K562 (cell line): ENCODE measurements around the gene CHAD. TPM values are rescaled to one million over a fixed set of nuclear protein-coding genes. Genes with fewer than 3 reads are reported as not detected.
A peak's percentile ranks its signal among the peaks of the same experiment; 100 is the strongest.

Source experiments
- ATF7 ChIP-seq: fragments of 450-650 bp; IDR thresholded peaks from 2 replicates; pipeline ENCODE4 v1.7.1; 2014; ENCODE audit warnings: mild to moderate bottlenecking, moderate library complexity
- C11orf30 ChIP-seq: fragments of 450-650 bp; IDR thresholded peaks from 2 replicates; pipeline ENCODE4 v1.6.1; 2016; ENCODE audit warnings: low read depth, mild to moderate bottlenecking
- CGGBP1 ChIP-seq: fragments of 250-450 bp; sonication (Bioruptor Pico); IDR thresholded peaks from 2 replicates; pipeline ENCODE4 v1.9.0; 2021; ENCODE audit warnings: mild to moderate bottlenecking
- EGR1 ChIP-seq: fragments of 450-650 bp; conservative IDR thresholded peaks from 2 replicates; pipeline ENCODE4 v1.6.1; 2017; ENCODE audit warnings: mild to moderate bottlenecking
- FOXJ3 ChIP-seq: sonication (generic); formaldehyde crosslinking; IDR thresholded peaks from 2 replicates; pipeline ENCODE4 v1.4.0; 2020; ENCODE audit warnings: mild to moderate bottlenecking, missing genetic modification reagents
- GTF2A2 ChIP-seq: IDR thresholded peaks from 2 replicates; pipeline ENCODE4 v1.6.1; 2016; ENCODE audit warnings: mild to moderate bottlenecking, missing genetic modification characterization, missing compliant biosample characterization
- HMBOX1 ChIP-seq: sonication (generic); IDR thresholded peaks from 2 replicates; pipeline ENCODE4 v1.6.1; 2016
- KHSRP ChIP-seq: fragments of 450-650 bp; IDR thresholded peaks from 2 replicates; pipeline ENCODE4 v1.6.1; 2017
- MXI1 ChIP-seq: IDR thresholded peaks from 2 replicates; pipeline ENCODE4 v1.6.1; 2011; ENCODE audit warnings: low read depth, mild to moderate bottlenecking, improper control_type of control experiment, low read length
- NCOA1 ChIP-seq: fragments of 450-650 bp; IDR thresholded peaks from 2 replicates; pipeline ENCODE4 v1.6.1; 2016; ENCODE audit warnings: low read depth
- NEUROD1 ChIP-seq: fragments of 150-350 bp; IDR thresholded peaks from 2 replicates; pipeline ENCODE4 v1.6.1; 2014; ENCODE audit warnings: borderline replicate concordance, low read length, low read depth; ENCODE audit not compliant: partially characterized antibody
- PCBP1 ChIP-seq: fragments of 200-400 bp; formaldehyde crosslinking; IDR thresholded peaks from 2 replicates; pipeline ENCODE4 v1.6.1; 2018; ENCODE audit warnings: mild to moderate bottlenecking, low read depth, low read length; ENCODE audit not compliant: poor library complexity, severe bottlenecking
- SAFB2 ChIP-seq: fragments of 200-400 bp; formaldehyde crosslinking; IDR thresholded peaks from 2 replicates; pipeline ENCODE4 v1.6.1; 2018; ENCODE audit warnings: borderline replicate concordance, low read length, low read depth, moderate library complexity; ENCODE audit not compliant: severe bottlenecking
- SIX5 ChIP-seq, 2 experiments: IDR thresholded peaks; 2 replicates each; pipeline ENCODE4 v1.6.1; 2011; ENCODE audit warnings: low read length in 2 of 2, borderline replicate concordance in 1 of 2, low read depth in 1 of 2, mild to moderate bottlenecking in 1 of 2, moderate library complexity in 1 of 2; ENCODE audit not compliant: insufficient read depth in 1 of 2
- SMAD2 ChIP-seq: fragments of 150-350 bp; IDR thresholded peaks from 2 replicates; pipeline ENCODE4 v1.6.1; 2014; ENCODE audit warnings: low read depth, mild to moderate bottlenecking, low read length
- TAF9B ChIP-seq: fragments of 450-650 bp; IDR thresholded peaks from 2 replicates; pipeline ENCODE4 v1.6.1; 2018; ENCODE audit warnings: mild to moderate bottlenecking; ENCODE audit not compliant: partially characterized antibody
- TRIM24 ChIP-seq, 2 experiments: fragments of 450-650 bp; IDR thresholded peaks; 2 replicates each; pipeline ENCODE4 v1.6.1; 2016
- ZBTB12 ChIP-seq: fragments of 250-450 bp; sonication (Bioruptor Pico); IDR thresholded peaks from 2 replicates; pipeline ENCODE4 v1.4.0; 2020
- ZFX ChIP-seq: sonication (generic); formaldehyde crosslinking; IDR thresholded peaks from 2 replicates; pipeline ENCODE4 v1.8.0; 2022; ENCODE audit warnings: mild to moderate bottlenecking, missing genetic modification reagents, moderate library complexity
- ZHX1 ChIP-seq: fragments of 150-350 bp; conservative IDR thresholded peaks from 2 replicates; pipeline ENCODE4 v1.6.1; 2014; ENCODE audit warnings: low read length
- ZNF280B ChIP-seq: fragments of 250-450 bp; sonication (Bioruptor Pico); IDR thresholded peaks from 2 replicates; pipeline ENCODE4 v1.5.1; 2021; ENCODE audit warnings: mild to moderate bottlenecking
- ZNF436 ChIP-seq: fragments of 250-450, 450-650 bp; sonication (Bioruptor Pico); formaldehyde crosslinking; IDR thresholded peaks from 2 replicates; pipeline ENCODE4 v1.7.0; 2020; ENCODE audit warnings: mild to moderate bottlenecking
- ZNF445 ChIP-seq: fragments of 250-450 bp; sonication (Bioruptor Pico); IDR thresholded peaks from 2 replicates; pipeline ENCODE4 v1.4.0; 2020; ENCODE audit warnings: low read depth, mild to moderate bottlenecking, moderate library complexity
- ZNF586 ChIP-seq: fragments of 450-650 bp; formaldehyde crosslinking; conservative IDR thresholded peaks from 2 replicates; pipeline ENCODE4 v1.4.0; 2020; ENCODE audit warnings: mild to moderate bottlenecking, moderate library complexity
- ZNF77 ChIP-seq: fragments of 250-450 bp; sonication (Bioruptor Pico); IDR thresholded peaks from 2 replicates; pipeline ENCODE4 v1.5.0; 2020
- ZNF785 ChIP-seq: fragments of 250-450 bp; sonication (Bioruptor Pico); IDR thresholded peaks from 2 replicates; pipeline ENCODE4 v1.4.0; 2020; ENCODE audit warnings: mild to moderate bottlenecking
- polyA plus RNA-seq, 8 experiments: library from polyadenylated mRNA; depleted of rRNA in 4 of 8; stranded (reverse) in 5 of 8; unstranded in 3 of 8; fragments of >200 nt; fragmentation: Nextera tagmentation in 2 of 8; fragmentation: Illumina TruSeq in 1 of 8; extraction: Ambion mirVana in 2 of 8; extraction: Trizol in 1 of 8; gene quantifications; 2 replicates each; pipeline versions ENCODE4 v1.2.1 to v1.2.3, GENCODE V29; 2011 to 2014; ENCODE audit warnings: inconsistent platforms in 1 of 8, missing spikeins in 1 of 8
- total RNA-seq, 7 experiments: library from RNA; depleted of rRNA in 6 of 7; stranded (reverse); fragments of >200 nt in 6 of 7; fragmentation: Illumina TruSeq in 2 of 7; extraction: Trizol in 2 of 7; gene quantifications; 2 replicates each; pipeline versions ENCODE4 v1.2.1 to v1.2.3, GENCODE V29; 2011 to 2021; ENCODE audit warnings: low replicate concordance in 1 of 7

CHAD gene
- total and polyA plus RNA-seq, 9 of the 15 experiments (the other 6 are each of a cell fraction or from before 2014, with no cell fraction given), result not detected

GRCh38 chr17:50448643-50449042, 20.0 kb downstream of the CHAD start (continued):
- no peak for TF ChIP-seq SAFB2
- no peak for TF ChIP-seq TRIM24 (IDR thresholded peaks at IDR 0.05)
- TF ChIP-seq GTF2A2 (tag), result peak; percentile 82; the same call in 1 of the 2 replicates
- TF ChIP-seq ZNF436 (CRISPR knock-in tag), result no peak
- TF ChIP-seq ZHX1, result no peak
- no peak for TF ChIP-seq EGR1
- TF ChIP-seq NCOA1, result no peak
- no peak for TF ChIP-seq FOXJ3
- no peak for TF ChIP-seq TAF9B
- TF ChIP-seq ZFX (CRISPR knock-in tag), result no peak
- TF ChIP-seq ATF7, result no peak
- no peak for TF ChIP-seq MXI1
- no peak for TF ChIP-seq ZNF785
- no peak for TF ChIP-seq SIX5 (IDR thresholded peaks at IDR 0.05; ENCODE audit: borderline replicate concordance in 1 of 2, insufficient read depth in 1 of 2, low read depth in 1 of 2, low read length in 2 of 2)
- TF ChIP-seq HMBOX1, result no peak
- no peak for TF ChIP-seq C11orf30
- no peak for TF ChIP-seq SMAD2
- no peak for TF ChIP-seq ZNF445
- TF ChIP-seq ZNF586, result no peak
- TF ChIP-seq CGGBP1, result no peak
- TF ChIP-seq KHSRP, result no peak
- TF ChIP-seq ZNF77 (CRISPR knock-in tag), result no peak
- TF ChIP-seq NEUROD1, result no peak
- no peak for TF ChIP-seq ZNF280B (CRISPR knock-in tag)
- TF ChIP-seq ZBTB12 (CRISPR knock-in tag), result peak; percentile 51; the same call in 1 of the 2 replicates
- no peak for TF ChIP-seq PCBP1
